HepG2 (cell line): ENCODE results near the gene CEACAM18. TPM values are rescaled to one million over a fixed set of nuclear protein-coding genes. Genes with fewer than 3 reads are reported as not detected.

ENCODE experiments used
- DR1 ChIP-seq: sonication (generic); formaldehyde crosslinking; IDR thresholded peaks from 2 replicates; pipeline ENCODE4 v1.8.0; 2021; ENCODE audit warnings: mild to moderate bottlenecking, missing genetic modification reagents, inconsistent platforms
- MYNN ChIP-seq: sonication (generic); formaldehyde crosslinking; IDR thresholded peaks from 2 replicates; pipeline ENCODE4 v1.4.0; 2020; ENCODE audit warnings: mild to moderate bottlenecking, low read depth, missing genetic modification reagents
- ZBTB1 ChIP-seq: sonication (generic); formaldehyde crosslinking; IDR thresholded peaks from 2 replicates; pipeline ENCODE4 v1.4.0; 2020; ENCODE audit warnings: missing genetic modification reagents, borderline replicate concordance
- ZNF281 ChIP-seq: sonication (generic); formaldehyde crosslinking; IDR thresholded peaks from 2 replicates; pipeline ENCODE4 v1.4.0; 2020; ENCODE audit warnings: missing genetic modification reagents, borderline replicate concordance
- ZNF407 ChIP-seq: sonication (generic); formaldehyde crosslinking; IDR thresholded peaks from one replicate; pipeline ENCODE4 v1.5.1; 2020; ENCODE audit warnings: mild to moderate bottlenecking, missing genetic modification reagents; ENCODE audit errors: not compliant biosample characterization
- ZNF562 ChIP-seq: sonication (generic); formaldehyde crosslinking; IDR thresholded peaks from 2 replicates; pipeline ENCODE4 v1.8.0; 2022; ENCODE audit warnings: missing genetic modification reagents, borderline replicate concordance
- polyA plus RNA-seq, 8 experiments: library from polyadenylated mRNA; depleted of rRNA in 3 of 8; stranded (reverse) in 7 of 8; unstranded in 1 of 8; fragments of >200 nt; fragmentation: Illumina TruSeq in 4 of 8; extraction: Trizol in 4 of 8; gene quantifications; 2 replicates each; pipeline versions ENCODE4 v1.2.1 to v1.2.3, GENCODE V29; 2011 to 2016; ENCODE audit warnings: low read depth in 4 of 8, missing spikeins in 1 of 8, mixed read lengths in 1 of 8; ENCODE audit not compliant: insufficient read depth in 1 of 8
- total RNA-seq, 5 experiments: library from RNA; depleted of rRNA; stranded (reverse); fragments of >200 nt; fragmentation: Illumina TruSeq; extraction: Trizol; gene quantifications; 2 replicates each; pipeline ENCODE4 v1.2.3, GENCODE V29; 2016; ENCODE audit warnings: low read depth in 1 of 5
- TF ChIP-seq, protein P1 (sequence below): sonication (generic); formaldehyde crosslinking; IDR thresholded peaks from 2 replicates; pipeline ENCODE4 v1.5.0; 2020; ENCODE audit warnings: mild to moderate bottlenecking, missing genetic modification reagents, borderline replicate concordance
- TF ChIP-seq, protein P2 (sequence below): sonication (generic); formaldehyde crosslinking; IDR thresholded peaks from 2 replicates; pipeline ENCODE4 v1.4.0; 2020; ENCODE audit warnings: missing genetic modification reagents

CEACAM18 gene
- total and polyA plus RNA-seq, 2 of the 13 experiments (the other 11 are each of a cell fraction or from before 2014, with no cell fraction given), result not detected

DNA sequence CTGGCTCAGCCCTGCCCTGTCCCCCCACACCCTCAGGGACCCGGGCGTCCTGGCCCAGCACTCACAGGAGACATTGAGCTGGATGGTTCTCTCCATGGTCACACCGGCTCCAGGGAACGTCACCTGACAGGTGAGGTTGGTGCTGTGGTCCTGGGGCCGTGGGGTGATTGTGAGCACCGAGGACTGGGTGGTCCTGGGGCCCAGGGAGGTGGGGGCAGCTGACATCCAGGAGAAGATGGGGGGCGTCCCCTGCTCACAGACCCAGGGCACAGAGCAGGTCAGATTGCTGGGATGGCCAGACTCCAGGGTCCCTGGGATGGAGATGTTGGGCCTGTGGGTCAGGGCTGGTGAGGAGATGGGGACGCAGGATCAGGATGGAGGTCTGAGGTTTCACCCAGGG, 52.3 kb downstream of the CEACAM18 start (continued):
- TF ChIP-seq, protein P1, sequence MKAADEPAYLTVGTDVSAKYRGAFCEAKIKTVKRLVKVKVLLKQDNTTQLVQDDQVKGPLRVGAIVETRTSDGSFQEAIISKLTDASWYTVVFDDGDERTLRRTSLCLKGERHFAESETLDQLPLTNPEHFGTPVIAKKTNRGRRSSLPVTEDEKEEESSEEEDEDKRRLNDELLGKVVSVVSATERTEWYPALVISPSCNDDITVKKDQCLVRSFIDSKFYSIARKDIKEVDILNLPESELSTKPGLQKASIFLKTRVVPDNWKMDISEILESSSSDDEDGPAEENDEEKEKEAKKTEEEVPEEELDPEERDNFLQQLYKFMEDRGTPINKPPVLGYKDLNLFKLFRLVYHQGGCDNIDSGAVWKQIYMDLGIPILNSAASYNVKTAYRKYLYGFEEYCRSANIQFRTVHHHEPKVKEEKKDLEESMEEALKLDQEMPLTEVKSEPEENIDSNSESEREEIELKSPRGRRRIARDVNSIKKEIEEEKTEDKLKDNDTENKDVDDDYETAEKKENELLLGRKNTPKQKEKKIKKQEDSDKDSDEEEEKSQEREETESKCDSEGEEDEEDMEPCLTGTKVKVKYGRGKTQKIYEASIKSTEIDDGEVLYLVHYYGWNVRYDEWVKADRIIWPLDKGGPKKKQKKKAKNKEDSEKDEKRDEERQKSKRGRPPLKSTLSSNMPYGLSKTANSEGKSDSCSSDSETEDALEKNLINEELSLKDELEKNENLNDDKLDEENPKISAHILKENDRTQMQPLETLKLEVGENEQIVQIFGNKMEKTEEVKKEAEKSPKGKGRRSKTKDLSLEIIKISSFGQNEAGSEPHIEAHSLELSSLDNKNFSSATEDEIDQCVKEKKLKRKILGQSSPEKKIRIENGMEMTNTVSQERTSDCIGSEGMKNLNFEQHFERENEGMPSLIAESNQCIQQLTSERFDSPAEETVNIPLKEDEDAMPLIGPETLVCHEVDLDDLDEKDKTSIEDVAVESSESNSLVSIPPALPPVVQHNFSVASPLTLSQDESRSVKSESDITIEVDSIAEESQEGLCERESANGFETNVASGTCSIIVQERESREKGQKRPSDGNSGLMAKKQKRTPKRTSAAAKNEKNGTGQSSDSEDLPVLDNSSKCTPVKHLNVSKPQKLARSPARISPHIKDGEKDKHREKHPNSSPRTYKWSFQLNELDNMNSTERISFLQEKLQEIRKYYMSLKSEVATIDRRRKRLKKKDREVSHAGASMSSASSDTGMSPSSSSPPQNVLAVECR (CRISPR knock-in tag), result no peak
- TF ChIP-seq MYNN (CRISPR knock-in tag), result no peak
- TF ChIP-seq, protein P2, sequence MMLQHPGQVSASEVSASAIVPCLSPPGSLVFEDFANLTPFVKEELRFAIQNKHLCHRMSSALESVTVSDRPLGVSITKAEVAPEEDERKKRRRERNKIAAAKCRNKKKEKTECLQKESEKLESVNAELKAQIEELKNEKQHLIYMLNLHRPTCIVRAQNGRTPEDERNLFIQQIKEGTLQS, result no peak
- TF ChIP-seq ZNF562 (CRISPR knock-in tag), result no peak
- no peak for TF ChIP-seq ZNF281 (CRISPR knock-in tag)
- TF ChIP-seq ZBTB1 (CRISPR knock-in tag), result no peak
- TF ChIP-seq DR1, result no peak
- TF ChIP-seq ZNF407 (CRISPR knock-in tag), result no peak
- TF ChIP-seq, all 625 proteins: peak for 0
